NCI-H2171 treated with DMSO at 0.1 percent for 48 hours (cell line): Measurements from ENCODE around the gene EPS8.
"Not testable (repeated sequence)": the region's sequence is repeated elsewhere in the genome, so short reads cannot be mapped to it uniquely, and the experiment has no call there.

Experiments used
- DNase-seq: peaks from one replicate; lab custom pipeline; 2025; lab: John Stamatoyannopoulos, UW

Gene EPS8

GRCh38 chr12:15756822-15757221, 32.4 kb downstream of the EPS8 start:
- DNase-seq: no peak

DNA sequence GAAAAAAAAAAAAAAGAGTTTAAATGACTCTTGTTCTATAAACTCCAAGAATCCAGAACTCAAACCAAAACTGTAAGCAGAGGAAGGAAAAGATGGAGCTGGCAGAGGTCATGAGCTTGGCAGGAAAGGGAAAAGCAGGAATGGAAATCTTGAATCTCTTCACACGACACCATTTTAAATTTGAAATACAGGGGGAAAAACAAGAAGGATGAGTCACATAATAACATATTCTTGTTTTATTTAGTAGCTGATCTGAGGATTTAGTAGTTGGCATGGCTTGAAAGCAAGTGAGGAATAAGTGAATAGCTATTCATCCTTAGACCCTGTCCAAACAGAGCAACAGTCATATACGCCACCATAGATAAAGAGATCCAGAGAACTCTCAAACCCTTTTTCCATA, 35.0 kb downstream of the EPS8 start:
- no peak for DNase-seq

- DNase-seq: no peak
These were observed 36.4 kb downstream of the EPS8 start for GRCh38 chr12:15752785-15753184.

DNA sequence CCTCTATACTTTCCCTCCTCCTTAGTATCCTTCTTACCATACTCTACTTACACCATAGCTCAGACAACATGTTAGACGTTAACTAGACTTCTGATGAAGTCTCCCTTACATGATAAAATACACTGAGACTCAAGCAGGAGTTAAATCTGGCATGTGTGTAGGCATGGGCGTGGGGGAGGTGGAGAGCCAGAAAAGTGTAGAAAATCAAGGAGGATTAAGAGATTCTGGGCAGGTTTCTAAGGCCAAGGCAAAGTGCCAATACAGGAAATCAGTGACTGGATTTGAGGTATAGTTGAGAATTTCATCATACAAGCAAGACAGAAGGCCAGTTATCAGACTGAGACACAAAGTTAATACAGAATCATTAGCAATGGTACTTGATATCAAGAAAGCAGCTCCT, 37.4 kb downstream of the EPS8 start:
- DNase-seq: no peak

- no peak for DNase-seq
These were observed 39.3 kb downstream of the EPS8 start for GRCh38 chr12:15749937-15750336.

- not testable (repeated sequence) for DNase-seq
These were observed 47.3 kb downstream of the EPS8 start for GRCh38 chr12:15741870-15742269.

- DNase-seq: no peak
These were observed 48.1 kb downstream of the EPS8 start for GRCh38 chr12:15741082-15741481.

- not testable (repeated sequence) for DNase-seq
These were observed 48.8 kb downstream of the EPS8 start for GRCh38 chr12:15740389-15740788.

GRCh38 chr12:15738438-15739015, 50.7 kb downstream of the EPS8 start:
- DNase-seq: no peak

DNA sequence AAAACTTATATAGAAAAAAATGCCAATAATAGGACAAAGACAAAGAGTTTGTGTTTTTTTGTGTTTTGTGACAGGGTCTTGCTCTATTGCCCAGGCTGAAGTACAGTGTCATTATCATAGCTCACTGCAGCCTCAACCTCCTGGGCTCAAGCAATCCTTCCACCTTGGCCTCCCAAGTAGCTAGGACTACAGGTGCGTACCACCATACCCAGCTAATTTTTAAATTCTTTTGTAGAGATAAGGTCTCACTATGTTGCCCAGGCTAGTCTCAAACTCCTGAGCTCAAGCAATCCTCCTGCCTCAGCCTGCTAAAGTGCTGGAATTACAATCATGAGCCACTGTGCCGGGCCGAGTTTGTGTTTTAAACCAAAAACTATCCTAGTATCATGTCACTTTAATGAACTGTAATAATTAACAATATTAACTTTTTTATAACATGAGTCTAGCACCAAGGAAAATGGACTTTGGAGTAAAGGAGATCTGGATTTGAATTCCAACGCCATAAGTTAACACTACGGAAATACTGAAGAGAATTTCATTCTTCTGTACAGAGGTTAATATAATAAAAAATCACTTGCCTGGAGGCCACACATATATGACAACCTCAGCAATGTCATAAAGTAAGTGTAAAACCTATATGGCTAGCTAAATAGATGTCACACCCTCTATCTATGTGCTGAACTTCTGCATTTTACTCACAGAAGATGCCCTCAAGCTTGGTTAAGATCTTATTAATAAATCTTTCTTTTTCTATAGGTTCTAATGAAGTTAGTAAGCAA, 53.2 kb downstream of the EPS8 start:
- DNase-seq: no peak

DNA sequence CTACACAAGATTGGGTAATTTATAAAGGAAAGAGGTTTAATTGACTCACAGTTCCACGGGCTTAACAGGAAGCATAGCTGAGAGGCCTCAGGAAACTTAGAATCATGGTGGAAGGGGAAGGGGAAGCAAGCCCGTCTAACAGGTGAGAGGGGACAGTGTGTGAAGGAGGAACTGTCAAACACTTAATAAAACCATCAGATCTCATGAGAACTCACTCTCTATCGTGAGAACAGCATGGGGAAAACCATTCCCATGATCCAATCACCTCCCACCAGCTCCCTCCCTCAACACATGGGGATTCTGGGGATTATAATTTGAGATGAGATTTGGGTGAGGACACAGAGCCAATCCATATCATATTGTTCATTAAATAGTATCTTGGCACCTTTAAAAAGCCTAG, 56.1 kb downstream of the EPS8 start:
- no peak for DNase-seq

GRCh38 chr12:15732341-15733061, 56.7 kb downstream of the EPS8 start:
- DNase-seq: no peak

DNA sequence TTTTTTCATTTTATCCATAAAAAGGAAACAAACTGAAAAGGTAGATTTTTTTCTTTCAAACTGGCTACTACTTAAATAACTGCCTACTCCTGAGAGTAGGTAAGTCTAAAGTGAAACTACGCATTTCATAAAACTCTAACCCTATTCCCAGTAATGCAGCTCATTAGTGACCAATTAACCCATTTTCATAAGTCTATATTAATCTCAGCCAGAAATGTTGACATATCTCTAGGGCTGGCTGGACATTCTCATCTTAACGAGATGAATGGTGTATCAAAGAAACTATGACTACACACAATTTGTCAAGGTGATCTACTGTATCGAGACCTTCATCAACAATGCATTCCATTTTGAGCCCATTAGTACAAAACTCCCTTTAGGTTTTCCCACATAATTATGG, 57.2 kb downstream of the EPS8 start:
- DNase-seq: no peak

DNA sequence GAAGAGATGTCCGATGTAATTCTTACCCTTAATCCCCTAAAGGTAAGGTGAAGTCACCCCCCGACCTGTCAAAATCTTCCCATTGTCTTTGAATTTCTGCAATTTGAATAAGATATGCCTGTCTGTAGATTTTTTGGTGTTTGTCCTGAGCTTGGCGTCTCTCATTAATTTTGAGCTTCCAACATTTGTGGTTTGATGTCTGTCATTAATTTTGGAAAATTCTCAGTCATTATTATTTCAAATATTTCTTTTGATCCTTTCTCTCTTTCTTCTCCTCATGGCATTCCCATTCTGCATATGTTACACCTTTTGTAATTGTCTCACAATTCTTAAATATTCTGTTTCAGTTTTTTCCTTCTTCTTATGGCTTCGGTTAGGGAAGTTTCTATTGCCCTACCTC, 60.1 kb downstream of the EPS8 start:
- DNase-seq: no peak

DNA sequence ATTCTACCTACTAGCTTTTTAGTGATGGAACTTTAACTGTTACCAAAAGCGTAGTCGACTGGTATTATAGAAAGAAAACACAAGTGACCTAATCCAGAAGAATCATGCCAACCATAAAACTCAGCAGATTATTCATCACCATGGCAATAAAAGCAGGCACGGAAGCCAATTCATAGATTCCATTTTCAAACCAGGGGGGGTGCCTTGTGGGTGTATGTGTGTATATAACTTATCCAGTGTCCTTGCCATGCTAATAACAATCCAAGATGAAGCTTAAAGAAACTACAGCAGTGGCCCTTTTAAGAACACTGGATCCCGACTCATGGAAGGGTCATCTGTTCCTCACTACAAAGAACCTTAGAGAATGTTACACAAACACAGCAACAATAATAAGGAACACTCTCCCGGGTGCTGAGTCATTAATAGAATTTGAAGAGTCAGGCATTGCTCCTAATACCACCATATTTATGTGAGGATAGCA, 61.0 kb downstream of the EPS8 start:
- no peak for DNase-seq

DNA sequence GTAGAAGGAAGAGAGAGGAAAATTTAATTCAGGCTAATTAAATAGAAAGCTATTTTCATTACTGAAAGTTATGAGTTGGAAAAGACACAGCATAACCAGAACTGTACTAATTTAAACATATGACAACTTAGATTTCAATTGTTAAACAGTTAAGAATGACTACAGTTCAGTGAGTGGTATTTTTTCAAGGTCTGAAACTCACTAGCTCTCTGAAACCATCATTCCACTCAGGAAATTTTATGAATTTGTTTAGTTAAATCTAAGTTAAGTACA, 62.4 kb downstream of the EPS8 start:
- no peak for DNase-seq

- DNase-seq: no peak
These were observed 62.9 kb downstream of the EPS8 start for GRCh38 chr12:15726027-15726877.

GRCh38 chr12:15722951-15723350, 66.2 kb downstream of the EPS8 start:
- DNase-seq: no peak

GRCh38 chr12:15721316-15722115, 67.7 kb downstream of the EPS8 start:
- no peak for DNase-seq

GRCh38 chr12:15720295-15720694, 68.9 kb downstream of the EPS8 start:
- DNase-seq: no peak

GRCh38 chr12:15719230-15719629, 70.0 kb downstream of the EPS8 start:
- no peak for DNase-seq
